DMS153 treated with DMSO at 0.1 percent for 48 hours (cell line): ENCODE measurements around the gene PDGFRA.

ENCODE experiments used
- DNase-seq: peaks from one replicate; lab custom pipeline; 2025; ENCODE audit not compliant: unreplicated experiment; lab: John Stamatoyannopoulos, UW

The PDGFRA gene

DNA sequence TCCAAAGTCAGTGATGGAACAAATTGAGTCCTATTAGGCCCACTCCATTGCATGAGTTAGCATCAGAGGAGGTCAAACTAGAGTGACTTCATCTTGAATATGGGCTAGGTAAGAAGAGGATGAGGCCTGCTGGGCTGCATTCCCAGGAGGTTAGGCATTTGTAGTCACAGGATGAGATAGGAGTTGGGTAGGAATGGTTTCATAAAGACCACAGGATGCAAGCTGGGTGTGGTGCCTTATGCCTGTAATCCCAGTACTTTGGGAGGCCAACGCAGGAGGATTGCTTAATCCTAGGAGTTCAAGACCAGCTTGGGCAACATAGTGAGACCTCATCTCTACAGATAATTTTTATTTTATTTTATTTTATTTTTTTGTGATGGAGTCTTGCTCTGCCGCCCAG, 26.8 kb downstream of the PDGFRA start:
- no peak for DNase-seq

DNA sequence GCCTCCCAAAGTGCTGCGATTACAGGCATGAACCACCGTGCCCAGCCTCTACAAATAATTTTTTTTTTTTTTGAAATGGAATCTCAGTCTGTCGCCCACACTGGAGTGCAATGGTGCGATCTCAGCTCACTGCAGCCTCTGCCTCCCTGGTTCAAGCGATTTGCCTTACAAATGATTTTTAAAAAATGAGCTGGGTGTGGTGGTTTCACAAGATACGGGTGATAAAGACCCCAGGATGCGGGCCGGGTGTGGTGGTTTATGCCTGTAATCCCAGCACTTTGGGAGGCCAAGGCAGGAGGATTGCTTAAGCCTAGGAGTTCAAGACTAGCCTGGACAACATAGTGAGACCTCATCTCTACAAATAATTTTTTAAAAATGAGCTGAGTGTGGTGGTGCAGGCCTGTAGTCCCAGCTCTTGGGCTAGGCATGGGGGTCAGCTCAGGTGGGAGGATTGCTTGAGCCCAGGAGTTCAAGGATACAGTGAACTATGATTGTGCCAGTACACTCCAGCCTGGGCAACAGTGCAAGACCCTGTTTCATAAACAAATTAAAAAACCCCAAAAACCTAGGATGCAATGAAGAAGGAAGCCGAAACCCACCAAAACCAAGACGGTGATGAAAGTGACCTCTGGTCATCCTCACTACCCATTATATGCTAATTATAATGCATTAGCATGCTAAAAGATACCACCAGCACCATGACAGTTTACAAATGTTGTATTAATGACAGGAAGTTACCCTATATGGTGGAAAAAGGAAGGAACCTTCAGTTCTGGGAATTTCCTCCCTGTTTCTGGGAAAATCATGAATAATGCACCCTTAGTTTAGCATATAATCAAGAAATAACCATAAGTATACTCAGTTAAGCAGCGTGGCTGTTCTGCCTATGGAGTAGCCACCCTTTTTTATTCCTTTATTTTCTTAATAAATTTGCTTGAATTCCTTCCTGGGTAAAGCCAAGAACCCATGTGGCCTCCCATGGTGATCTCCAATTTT, 27.7 kb downstream of the PDGFRA start:
- no peak for DNase-seq

DNA sequence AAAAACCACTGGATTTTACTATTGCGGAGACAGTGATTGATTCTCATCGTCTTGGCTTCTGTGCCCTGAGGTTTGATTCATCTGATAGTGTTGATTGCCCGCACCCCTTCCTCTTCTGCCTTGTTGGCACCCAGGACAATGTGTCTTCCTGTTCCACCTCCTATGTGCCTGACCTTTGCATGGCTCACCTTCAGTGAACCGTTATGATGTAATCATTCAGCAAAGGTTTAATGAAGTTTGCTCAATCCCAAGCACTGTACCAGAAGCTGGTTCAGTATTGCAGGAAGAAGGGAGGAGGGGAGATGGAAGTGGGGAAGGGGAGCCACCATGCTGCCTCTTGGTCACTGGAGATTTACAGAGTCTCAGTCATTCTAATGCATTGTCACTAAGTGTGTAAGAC, 36.3 kb downstream of the PDGFRA start:
- DNase-seq: no peak

DNA sequence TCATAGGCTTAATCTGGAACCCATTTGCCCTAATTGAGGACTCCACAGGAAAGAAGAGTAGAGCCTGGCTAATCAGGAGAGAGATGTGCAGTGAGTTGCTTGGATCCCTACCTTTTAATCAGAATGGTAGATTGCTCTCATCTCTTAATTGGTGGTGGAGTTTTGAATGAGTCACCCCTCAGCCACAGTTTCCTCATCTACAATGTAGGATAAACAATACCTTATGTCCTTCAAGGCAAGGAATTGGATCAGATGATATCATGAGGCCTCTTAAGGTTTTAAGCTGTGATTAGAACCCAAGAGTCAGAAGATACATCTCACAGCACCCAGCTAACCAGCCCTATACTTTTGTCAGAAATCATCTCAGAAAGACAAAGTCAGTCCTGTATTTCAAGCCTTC, 39.1 kb downstream of the PDGFRA start:
- no peak for DNase-seq

DNA sequence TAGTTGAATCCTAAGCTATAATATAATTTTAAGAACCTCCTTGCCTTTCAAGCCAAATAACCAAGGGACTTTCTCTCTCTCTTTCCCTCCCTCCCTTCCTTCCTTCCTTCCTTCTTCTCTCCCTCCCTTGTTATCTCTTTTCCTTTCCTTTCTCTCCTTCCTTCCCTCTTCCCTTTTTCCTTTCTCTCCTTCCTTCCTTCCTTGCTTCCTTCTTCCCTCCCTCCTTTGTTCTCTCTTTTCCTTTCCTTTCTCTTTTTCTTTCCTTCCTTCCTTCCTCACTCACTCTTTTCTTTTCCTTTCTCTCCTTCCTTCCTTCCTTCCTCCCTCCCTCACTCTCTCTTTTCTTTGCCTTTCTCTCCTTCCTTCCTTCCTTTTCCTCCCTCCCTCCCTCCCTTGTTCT, 42.4 kb downstream of the PDGFRA start:
- DNase-seq: no peak

DNA sequence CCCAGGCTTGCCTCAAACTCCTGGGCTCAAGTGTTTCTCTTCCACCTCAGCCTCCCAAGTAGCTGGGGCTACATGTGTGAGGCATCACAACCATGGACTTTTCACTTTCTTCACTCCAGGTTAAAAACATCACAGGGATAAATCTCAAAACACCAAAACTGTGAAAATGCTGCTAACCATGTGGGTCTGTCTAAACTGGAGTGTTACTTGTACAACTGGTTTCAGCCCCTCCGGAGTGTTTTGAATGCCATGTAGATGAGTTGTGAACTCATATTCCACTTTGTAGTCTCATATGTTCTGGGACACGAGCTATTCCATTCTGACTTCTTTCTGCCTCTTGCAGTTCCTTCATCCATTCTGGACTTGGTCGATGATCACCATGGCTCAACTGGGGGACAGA, 43.0 kb downstream of the PDGFRA start:
- DNase-seq: no peak

DNA sequence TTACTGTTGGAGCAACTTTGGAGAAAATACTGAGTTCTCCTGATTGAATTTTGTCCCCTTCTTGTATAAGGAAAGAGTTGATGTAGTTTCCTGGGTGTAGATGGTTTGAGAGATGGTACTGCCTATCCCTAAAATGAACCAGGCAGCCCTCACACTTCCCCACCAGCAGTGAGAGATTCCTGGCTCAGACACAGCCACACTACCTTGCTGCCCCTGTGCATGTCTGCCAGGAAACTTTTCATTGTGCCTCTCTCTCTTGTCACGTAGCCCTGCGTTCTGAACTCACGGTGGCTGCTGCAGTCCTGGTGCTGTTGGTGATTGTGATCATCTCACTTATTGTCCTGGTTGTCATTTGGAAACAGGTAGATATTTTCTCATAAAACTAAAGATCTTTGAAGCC, 45.2 kb downstream of the PDGFRA start:
- no peak for DNase-seq

DNA sequence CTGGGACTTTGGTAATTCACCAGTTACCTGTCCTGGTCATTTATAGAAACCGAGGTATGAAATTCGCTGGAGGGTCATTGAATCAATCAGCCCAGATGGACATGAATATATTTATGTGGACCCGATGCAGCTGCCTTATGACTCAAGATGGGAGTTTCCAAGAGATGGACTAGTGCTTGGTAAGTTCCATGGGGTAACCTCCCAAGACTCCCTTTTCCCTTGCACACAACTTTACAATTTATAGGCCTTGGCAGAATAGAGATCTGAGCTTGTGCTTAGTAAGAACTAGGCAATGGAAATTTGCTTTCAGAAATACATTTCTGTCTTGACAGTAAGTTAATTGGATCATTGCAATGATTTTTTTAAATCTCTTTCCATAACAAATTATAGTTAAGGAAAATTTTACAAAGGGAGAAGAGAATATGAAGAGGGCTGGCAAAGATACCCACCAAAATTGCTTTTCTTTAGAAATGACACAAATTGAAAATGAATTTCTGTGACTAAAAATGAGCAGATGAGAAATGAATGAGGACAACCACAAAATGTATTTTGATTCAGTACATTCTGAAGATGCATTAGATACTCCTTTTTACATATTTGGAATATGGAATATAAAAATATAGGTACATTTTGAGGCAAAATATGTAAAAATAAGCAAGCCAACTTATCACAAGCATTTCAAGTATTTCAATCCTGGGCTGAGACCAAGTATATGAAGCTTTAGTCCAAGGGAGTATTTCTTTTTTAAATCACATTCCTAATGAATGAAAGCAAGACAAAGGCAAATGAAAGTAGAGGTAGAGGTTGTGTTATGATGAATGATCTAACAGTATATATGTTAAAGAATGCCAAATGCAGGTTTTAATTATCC, 45.9 kb downstream of the PDGFRA start:
- no peak for DNase-seq

DNA sequence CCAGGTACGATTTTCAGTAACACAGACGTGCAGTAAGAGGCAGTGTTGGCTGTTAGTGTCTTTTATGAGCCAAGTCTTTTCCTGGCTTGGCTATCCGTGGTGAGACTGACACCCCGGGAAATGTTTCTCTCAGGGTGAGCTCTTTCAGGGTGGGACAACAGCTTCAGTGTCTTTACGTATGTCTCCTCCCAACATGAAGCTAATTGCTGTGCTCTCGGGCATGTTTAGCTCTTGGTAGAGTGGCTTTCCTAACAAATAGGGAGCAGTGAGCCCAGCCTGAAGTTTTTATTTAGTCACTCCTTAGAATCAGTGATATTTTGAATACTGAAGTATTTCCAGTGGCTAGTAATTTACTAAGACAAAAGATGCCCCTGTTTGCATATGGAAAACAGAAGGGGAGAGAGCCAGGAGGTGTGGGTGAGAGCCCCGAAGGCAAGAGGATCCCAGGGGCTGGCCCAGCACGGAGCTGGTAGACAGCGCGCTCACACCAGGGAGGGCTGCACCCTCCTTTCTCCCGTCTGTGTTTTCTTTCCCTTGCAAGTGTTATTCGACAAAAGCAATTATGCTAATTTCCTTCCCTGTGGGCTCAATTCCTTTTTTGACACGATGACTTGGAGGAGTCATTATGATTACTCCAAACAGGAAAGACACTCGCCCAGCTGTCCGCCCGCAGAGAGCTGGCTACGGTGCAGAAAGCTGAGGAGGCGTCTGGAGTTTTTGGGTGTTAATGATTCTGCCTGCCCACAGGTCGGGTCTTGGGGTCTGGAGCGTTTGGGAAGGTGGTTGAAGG, 47.7 kb downstream of the PDGFRA start:
- no peak for DNase-seq

DNA sequence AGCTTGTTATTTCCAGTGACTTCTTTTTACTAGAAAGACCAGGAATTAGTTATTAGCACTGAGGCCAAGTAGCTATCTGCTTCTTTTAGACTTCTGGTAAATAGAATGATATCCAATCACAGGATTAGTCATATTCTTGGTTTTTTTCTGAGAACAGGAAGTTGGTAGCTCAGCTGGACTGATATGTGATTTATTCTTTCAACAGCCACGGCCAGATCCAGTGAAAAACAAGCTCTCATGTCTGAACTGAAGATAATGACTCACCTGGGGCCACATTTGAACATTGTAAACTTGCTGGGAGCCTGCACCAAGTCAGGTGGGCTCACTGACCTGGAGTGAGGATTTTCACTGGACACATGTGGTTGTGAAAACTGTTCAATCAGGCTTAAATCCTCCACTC, 48.6 kb downstream of the PDGFRA start:
- DNase-seq: peak; percentile 2

DNA sequence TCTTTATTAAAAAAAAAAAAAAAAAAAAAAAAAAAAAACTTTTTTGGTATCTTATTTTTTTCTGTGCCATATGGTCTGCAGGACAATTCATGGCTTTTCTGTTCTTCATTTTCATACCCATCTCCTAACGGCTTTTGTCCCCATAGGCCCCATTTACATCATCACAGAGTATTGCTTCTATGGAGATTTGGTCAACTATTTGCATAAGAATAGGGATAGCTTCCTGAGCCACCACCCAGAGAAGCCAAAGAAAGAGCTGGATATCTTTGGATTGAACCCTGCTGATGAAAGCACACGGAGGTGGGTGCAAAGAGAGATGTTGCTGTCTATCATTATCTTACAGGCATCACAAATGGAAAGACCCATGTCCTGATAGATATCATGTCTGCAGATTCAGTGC, 49.1 kb downstream of the PDGFRA start:
- DNase-seq: no peak

DNA sequence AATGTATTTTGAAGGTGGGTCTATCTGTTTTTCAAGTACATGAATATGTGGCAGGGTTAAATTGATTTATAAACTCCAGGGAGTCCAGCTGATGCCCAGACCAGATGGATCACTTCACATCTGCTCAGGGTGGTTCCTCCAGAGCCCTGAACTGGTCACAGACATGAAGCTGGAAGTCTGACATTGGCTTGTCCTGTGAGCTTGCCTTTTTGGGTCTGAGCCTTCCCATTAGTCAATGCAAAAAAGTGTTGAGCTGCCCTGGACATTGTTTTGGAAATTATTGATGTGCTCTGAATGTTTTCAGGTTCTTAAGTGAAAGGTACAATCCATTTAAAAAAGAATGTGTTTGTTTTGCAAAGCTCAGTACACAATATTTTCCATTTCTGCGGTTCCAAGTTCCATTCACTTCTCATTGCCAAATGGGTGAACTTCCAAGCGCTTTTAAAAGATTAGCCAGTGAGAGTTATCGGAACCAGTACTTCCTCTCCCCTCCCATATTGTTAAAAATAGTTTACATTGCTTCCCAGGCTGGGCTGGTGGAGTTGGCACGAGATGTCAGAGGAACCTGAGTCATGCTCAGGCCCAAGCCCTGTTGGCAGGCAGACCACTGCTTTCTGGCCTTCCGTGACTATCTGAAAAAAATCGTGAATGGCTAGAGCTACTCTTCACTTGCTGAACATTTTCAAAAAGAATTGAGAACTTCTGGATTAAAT, 52.1 kb downstream of the PDGFRA start:
- no peak for DNase-seq

DNA sequence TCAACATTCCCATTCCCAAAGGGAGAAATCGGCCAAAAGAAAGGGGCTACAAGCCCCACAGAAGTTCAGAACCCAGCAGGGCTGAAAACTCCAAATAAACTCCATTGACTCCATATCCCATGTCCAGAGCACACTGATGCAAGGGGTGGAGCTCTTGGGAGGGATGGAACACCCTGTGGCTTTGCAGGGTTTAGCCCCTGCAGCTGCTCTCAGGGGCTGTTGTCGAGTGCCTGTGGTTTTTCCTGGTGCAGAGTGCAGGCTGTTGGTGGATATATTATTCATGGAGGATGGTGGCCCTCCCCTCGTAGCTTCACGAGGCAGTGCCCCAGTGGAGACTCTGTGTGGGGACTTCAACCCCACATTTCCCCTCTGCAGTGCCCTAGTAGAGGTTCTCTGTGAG, 53.7 kb downstream of the PDGFRA start:
- no peak for DNase-seq

DNA sequence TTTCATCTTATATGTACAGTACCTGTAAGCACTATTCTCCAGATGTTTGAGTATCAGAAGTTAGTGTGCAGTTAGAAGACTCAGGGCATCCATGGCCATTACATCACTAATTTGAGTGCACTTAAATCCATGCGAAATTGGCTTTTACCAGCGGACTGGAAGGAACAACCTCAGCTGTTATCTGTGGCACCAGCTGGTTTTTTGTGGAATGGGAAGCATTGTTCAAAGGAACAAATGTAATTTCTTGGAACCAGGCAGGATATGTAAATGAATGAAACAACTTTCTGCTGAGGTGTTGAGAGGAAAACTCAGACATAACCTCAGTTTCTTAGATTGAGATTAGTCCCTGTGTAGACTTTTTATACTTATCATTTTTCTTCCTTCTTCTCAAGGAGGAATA, 60.2 kb downstream of the PDGFRA start:
- no peak for DNase-seq

DNA sequence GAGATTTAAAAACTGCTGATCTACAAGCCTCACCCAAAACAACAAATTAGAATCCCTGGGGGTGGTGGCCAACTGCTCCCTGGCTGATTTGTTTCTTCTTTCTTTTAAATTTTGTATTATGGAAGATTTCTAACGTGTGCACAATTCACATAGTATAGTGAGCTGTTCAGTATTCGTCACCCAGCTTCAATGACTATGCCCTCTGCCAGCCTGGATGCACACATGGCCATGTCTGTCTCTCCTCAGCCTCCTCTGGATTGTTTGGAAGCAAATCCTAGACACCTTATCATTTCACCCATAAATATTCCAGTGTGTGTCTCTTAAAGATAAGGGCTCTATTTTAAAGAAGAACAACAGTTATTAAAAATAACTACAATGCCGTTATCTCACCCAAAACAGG, 61.9 kb downstream of the PDGFRA start:
- DNase-seq: no peak

DNA sequence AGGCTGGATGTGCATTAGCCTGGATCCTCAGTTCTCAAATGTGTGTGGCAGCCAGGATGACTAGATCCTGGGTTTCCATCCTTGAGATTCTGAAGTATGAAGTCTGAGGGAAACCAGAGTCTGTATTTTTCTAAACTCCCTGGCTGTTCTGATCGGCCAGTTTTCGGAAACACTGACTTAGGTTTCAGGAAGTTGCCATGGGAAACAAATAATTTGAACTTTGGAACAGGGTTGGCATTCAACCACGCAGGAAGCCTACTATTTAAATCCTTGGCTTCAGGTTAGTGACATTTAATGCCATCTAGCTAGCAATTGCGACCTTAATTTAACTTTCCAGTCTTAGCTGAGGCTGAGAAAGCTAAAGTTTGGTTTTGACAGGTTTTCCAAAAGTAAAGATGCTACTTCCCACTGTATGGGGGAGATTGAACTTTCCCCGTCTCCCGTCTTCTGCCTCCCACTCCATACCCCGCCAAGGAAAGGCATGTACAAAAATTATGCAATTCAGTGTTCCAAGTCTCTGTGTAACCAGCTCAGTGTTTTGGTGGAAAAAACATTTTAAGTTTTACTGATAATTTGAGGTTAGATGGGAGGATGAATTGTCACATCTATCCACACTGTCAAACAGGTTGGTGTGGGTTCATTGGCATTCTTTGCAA, 67.6 kb downstream of the PDGFRA start:
- DNase-seq: no peak

DNA sequence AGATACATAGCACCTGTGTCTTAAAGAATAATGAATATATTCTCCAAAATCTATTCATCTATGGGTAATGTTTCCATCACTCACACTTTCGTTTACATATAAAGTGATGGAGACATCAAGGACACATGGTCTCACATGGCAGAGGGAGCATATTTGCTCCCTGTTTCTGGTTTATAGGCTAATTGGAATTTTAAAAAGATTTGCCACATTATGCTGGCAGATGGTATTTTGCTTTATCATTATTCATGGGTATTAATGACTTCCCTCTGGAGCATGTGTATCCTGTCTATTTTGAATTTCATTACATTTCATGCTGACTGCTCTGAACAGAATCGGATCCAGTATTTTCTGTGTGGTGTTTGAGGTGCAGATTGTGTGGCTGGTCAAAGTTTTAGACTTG, 79.0 kb downstream of the PDGFRA start:
- no peak for DNase-seq

DNA sequence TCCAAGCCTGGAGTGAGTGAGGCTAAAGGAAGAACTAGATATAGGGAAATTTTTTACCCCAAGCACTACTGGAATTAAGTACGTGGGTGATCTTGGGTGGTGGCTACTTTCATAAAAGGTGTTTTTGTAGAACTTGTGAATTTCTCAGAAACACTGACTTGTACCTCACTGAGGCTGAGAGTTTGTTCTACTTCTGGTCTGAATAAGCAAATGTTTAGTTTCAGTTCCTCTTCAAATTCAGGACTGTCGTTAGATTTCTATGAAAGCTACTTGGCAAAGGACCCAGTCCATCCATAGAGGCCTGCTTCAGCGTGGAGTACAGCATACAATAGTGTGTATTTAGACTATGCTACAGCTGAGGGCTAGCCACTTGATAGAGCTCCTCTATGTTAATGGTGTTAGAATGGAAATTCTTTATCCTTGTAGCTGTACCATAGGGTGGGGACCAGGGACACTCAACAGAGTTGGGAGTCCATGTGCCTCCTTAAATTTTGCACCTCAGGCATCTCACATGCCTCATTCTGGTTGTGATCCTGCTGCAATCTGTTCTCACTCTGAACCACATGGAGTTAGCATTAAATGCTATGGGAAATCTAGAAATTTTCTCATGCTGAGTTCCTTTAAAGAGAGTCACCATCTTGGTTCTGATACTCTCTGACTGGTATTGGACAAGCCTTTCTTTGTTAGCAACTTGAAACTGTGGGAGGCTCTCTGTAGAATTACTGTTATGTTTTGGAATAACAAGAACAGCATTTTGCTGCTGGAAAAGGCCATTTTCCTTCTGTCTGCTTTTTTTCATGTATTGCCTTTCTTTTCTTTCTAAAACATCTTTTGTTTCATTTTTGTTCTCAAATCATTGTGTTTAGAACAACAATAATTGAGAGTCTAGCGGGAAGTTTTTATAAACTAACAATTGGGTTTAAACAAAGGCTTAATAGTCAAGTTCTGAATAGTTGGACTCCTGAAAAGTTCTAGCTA, 86.8 kb downstream of the PDGFRA start:
- no peak for DNase-seq

DNA sequence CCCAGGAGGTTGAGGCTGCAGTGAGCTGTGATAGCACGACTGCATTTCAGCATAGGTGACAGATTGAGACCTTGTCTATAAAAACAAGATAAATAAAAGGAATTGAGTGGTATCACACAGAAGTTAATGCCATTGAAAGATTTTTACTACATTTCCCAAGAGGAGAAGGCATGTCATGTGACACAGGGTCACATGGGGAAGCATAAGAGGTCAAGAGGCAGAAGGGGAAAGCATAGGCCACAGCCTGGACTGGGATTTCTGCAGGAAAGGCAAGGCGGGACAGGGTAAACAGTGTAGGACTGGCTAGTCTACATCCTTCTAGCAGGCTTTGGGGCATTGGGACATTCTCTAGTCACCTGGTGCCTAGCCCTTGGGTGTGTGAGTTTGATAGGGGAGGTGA, 88.6 kb downstream of the PDGFRA start:
- no peak for DNase-seq
